ENCODE measurements around the gene PTGS2. TPM values are rescaled to one million over a fixed set of nuclear protein-coding genes. Genes with fewer than 3 reads are reported as not detected.

The PTGS2 gene
- polyA plus RNA-seq, 3 donors: 39.2 to 159 (median 113) TPM

DNA sequence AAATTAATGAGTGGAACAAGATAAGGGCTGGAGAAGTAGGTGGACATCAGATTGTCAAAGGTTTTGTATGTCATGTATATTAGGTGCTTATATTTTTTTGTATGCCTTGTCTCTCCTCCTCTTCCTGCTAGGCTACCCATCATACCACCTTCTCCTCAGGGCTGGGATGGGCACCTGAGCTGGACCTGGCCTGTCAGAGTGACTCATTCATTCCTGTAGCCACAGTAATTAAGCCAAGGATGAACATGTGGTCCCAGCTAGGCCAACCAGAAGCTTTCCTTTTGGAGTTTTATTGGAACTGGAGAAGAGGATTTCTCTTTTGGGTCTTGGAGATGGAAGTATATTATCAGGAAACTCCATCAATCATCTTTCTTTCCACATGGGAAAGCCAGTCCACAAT is 21.2 kb downstream of the PTGS2 start:
- H3K4me3 Mint-ChIP-seq: no peak overlapping the region
- H3K4me2 ChIP-seq (replicated peaks; ENCODE audit: extremely low read depth, low read length, poor library complexity, severe bottlenecking): no peak overlapping the region

DNA sequence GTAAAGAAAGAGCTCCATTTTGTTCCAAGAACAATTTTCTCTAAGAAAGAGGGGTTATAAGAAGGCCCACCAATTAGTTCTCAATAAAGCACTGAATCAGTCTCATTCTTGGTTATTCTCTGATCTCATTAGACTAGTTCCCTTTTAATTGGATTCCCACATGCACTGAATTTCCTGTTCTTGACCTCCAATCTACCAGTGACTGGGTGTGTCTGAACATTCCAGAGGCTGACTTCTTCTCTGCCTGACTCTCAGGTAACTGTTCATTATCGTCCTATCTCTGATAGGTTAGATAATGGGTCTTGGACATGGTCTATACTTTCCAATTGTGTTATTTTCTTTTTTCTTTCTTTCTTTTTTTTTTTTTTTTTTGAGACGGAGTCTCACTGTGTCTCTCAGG is 22.7 kb downstream of the PTGS2 start:
- H3K27ac ChIP-seq (ENCODE audit: low read depth in 1 of 2, low read length in 2 of 2): peak overlapping the region in 1 of 2 donors; percentile 83
- no peak for TF ChIP-seq CTCF (IDR thresholded peaks at IDR 0.05)
- no peaks in the 10 kb centered on the region for H3K36me3 ChIP-seq (replicated peaks in 1 of 2; ENCODE audit: control insufficient read depth in 1 of 2, insufficient read depth in 2 of 2, low read length in 2 of 2)
- no peak overlapping the region for H2AFZ ChIP-seq (ENCODE audit: insufficient read depth, low read depth, low read length, poor library complexity, severe bottlenecking)
- H3K79me2 ChIP-seq (ENCODE audit: insufficient read depth, low read length): no peaks in the 10 kb centered on the region
- DNase-seq: peak in 2 of 3 donors; percentile 54 to 62
- H3K9me3 ChIP-seq (replicated peaks in 1 of 2; ENCODE audit: control insufficient read depth in 1 of 2, insufficient read depth in 1 of 2, low read length in 2 of 2): peaks cover 0 to 7% of the 10 kb centered on the region in 2 donors
- Mint-ChIP-seq H3K4me1 (peaks cover 78% of the 10 kb centered on the region), H3K27me3 (ENCODE audit: low read depth in 3 of 3) (peaks cover 0 to 11% (median 0%) of the 10 kb centered on the region in 3 donors), H3K27ac (peak overlapping the region in 6 of 7 donors; percentile 10 to 96 (median 82)), H3K36me3 (peaks cover 4 to 13% of the 10 kb centered on the region in 2 donors), H3K4me3 (no peak overlapping the region), H3K9me3 (peaks cover 13 to 40% (median 18%) of the 10 kb centered on the region in 7 donors)
- no peak overlapping the region for H3K4me2 ChIP-seq (replicated peaks; ENCODE audit: extremely low read depth, low read length, poor library complexity, severe bottlenecking)
- intact Hi-C loops (cut with micrococcal nuclease): loop anchor here (5.0 kb wide), 2 partner anchors 35 to 40 kb away; no protein-coding TSS in a partner anchor
- no peaks in the 10 kb centered on the region for H3K27me3 ChIP-seq (ENCODE audit: control insufficient read depth in 2 of 2, insufficient read depth in 2 of 2, low read length in 2 of 2)
- H3K4me1 ChIP-seq (ENCODE audit: control insufficient read depth in 1 of 2, insufficient read depth in 2 of 2, low read length in 2 of 2): peaks cover 85 to 86% of the 10 kb centered on the region in 2 donors
- no peaks in the 10 kb centered on the region for H4K20me1 ChIP-seq (ENCODE audit: insufficient read depth, low read length)
- no peak overlapping the region for H3K4me3 ChIP-seq (replicated peaks in 1 of 3; ENCODE audit: low read depth in 2 of 3, low read length in 3 of 3)
- H3K9ac ChIP-seq (ENCODE audit: insufficient read depth, low read length, poor library complexity, severe bottlenecking): no peak overlapping the region
- no CpG with 5 or more reads among the region's 2 CpGs for WGBS (ENCODE audit: insufficient coverage)

More for the DNA sequence above, 21.2 kb downstream of the PTGS2 start:
- Histone ChIP-seq H3K9me3 (replicated peaks in 1 of 2; ENCODE audit: control insufficient read depth in 1 of 2, insufficient read depth in 1 of 2, low read length in 2 of 2) (peaks cover 0 to 8% of the 10 kb centered on the region in 2 donors), H3K27me3 (ENCODE audit: control insufficient read depth in 2 of 2, insufficient read depth in 2 of 2, low read length in 2 of 2) (no peaks in the 10 kb centered on the region), H4K20me1 (ENCODE audit: insufficient read depth, low read length) (no peaks in the 10 kb centered on the region), H3K36me3 (replicated peaks in 1 of 2; ENCODE audit: control insufficient read depth in 1 of 2, insufficient read depth in 2 of 2, low read length in 2 of 2) (no peaks in the 10 kb centered on the region), H3K79me2 (ENCODE audit: insufficient read depth, low read length) (no peaks in the 10 kb centered on the region), H3K27ac (ENCODE audit: low read depth in 1 of 2, low read length in 2 of 2) (peak overlapping the region; percentile 29 to 83), H3K9ac (ENCODE audit: insufficient read depth, low read length, poor library complexity, severe bottlenecking) (no peak overlapping the region), H2AFZ (ENCODE audit: insufficient read depth, low read depth, low read length, poor library complexity, severe bottlenecking) (no peak overlapping the region), H3K4me1 (ENCODE audit: control insufficient read depth in 1 of 2, insufficient read depth in 2 of 2, low read length in 2 of 2) (peaks cover 73 to 78% of the 10 kb centered on the region in 2 donors), H3K4me3 (replicated peaks in 1 of 3; ENCODE audit: low read depth in 2 of 3, low read length in 3 of 3) (peak overlapping the region in 1 of 3 experiments; percentile 16)
- intact Hi-C loops (cut with micrococcal nuclease): loop anchor here (5.0 kb wide), 2 partner anchors 37 to 42 kb away; no protein-coding TSS in a partner anchor
- H3K9me3 Mint-ChIP-seq: peaks cover 13 to 35% (median 16%) of the 10 kb centered on the region in 7 donors
- H3K4me1 Mint-ChIP-seq: peaks cover 70% of the 10 kb centered on the region
- peaks cover 0 to 7% (median 0%) of the 10 kb centered on the region in 3 donors for H3K27me3 Mint-ChIP-seq (ENCODE audit: low read depth in 3 of 3)
- H3K36me3 Mint-ChIP-seq: peaks cover 0 to 10% of the 10 kb centered on the region in 2 donors
- TF ChIP-seq CTCF (IDR thresholded peaks at IDR 0.05): no peak
- H3K27ac Mint-ChIP-seq: peak overlapping the region; percentile 77 to 96 (median 90)
- peak in 1 of 3 donors; percentile 29 for DNase-seq

All from CD14-positive monocyte (primary cell).